AG09319 (cell line): ENCODE data around the gene RASSF10.

Experiments used
- DNase-seq: peaks from one replicate; pipeline ENCODE4 v3.0.0-alpha.2; 2010; ENCODE audit warnings: low read depth; ENCODE audit errors: extremely low read depth
- CTCF ChIP-seq: IDR thresholded peaks from 2 replicates; pipeline ENCODE4 v1.5.1; 2011; ENCODE audit warnings: low read depth, mild to moderate bottlenecking, inconsistent platforms, low read length, moderate library complexity

RASSF10 gene

GRCh38 chr11:13003736-13004493 is 5.2 kb upstream of the RASSF10 start:
- no peak for TF ChIP-seq CTCF
- DNase-seq, result no peak

GRCh38 chr11:13007182-13008060 is 1.7 kb upstream of the RASSF10 start:
- no peak for TF ChIP-seq CTCF
- no peak for DNase-seq

GRCh38 chr11:13008061-13008435 is 1.1 kb upstream of the RASSF10 start:
- TF ChIP-seq CTCF, result no peak
- no peak for DNase-seq

GRCh38 chr11:13009476-13009920 is 382 bp downstream of the RASSF10 start:
- no peak for TF ChIP-seq CTCF
- no peak for DNase-seq

- no peak for DNase-seq
- no peak for TF ChIP-seq CTCF
These were observed 1.0 kb downstream of the RASSF10 start for GRCh38 chr11:13009921-13010748.

- no peak for DNase-seq
- TF ChIP-seq CTCF, result no peak
These were observed 1.8 kb downstream of the RASSF10 start for GRCh38 chr11:13010749-13011465.
